ENCODE data around the gene SYNE1. TPM values are rescaled to one million over a fixed set of nuclear protein-coding genes. Genes with fewer than 3 reads are reported as not detected.

SYNE1 gene
- total and polyA plus RNA-seq, 2 of the 8 experiments (the other 6 are each of a cell fraction or from before 2014, with no cell fraction given): 2.8 to 5.5 TPM

DNA sequence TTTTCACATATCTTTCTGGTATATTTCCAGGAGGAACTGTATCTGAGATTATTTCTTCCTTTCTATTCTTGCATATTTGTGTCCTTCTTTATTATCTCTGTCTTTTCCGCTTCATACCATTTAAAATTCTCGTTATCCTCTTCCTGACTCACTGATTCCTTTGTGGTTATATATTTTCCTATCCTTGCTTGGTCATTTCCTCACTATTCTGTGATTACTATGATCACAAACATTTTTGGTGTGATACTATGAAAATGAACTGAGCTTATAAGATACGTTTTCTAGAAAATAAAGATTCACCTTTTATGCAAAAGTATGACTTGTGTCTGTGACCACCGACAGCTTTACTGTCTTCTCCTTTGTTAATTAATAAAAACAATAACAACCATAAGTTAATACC, 34.0 kb upstream of the SYNE1 start:
- DNase-seq (ENCODE audit: low read depth in 1 of 2, low spot score in 2 of 2) (no peak), FAIRE-seq (no peak)
- ChIA-PET CTCF (ENCODE audit: partially characterized antibody) (interaction anchor here (0.7 to 2.8 kb wide), 11 partner anchors 12 to 336 kb away, joined by 3 to 12 read pairs (median 4); no protein-coding TSS in a partner anchor), POLR2A (ENCODE audit: partially characterized antibody) (no interaction called here)
- no peaks in the 10 kb centered on the region for H3K23me2 ChIP-seq (ENCODE audit: low read depth, low read length)
- no peak overlapping the region for H4K91ac ChIP-seq (replicated peaks; ENCODE audit: insufficient read length, low read length)
- no peak overlapping the region for H3K4me2 ChIP-seq (ENCODE audit: insufficient read depth in 1 of 2, low read depth in 2 of 2, low read length in 2 of 2)
- no peaks in the 10 kb centered on the region for H3K79me2 ChIP-seq (ENCODE audit: control insufficient read depth in 1 of 2, insufficient read depth in 2 of 2, low read length in 2 of 2)
- no peaks in the 10 kb centered on the region for H3K4me1 ChIP-seq (replicated peaks in 1 of 4; ENCODE audit: control insufficient read depth in 3 of 4, insufficient read depth in 4 of 4, low read length in 3 of 4)
- no peak overlapping the region for H3K14ac ChIP-seq (ENCODE audit: insufficient read length)
- H3K79me1 ChIP-seq (ENCODE audit: low read depth, low read length): no peaks in the 10 kb centered on the region
- no peak overlapping the region for H3K23ac ChIP-seq (ENCODE audit: insufficient read length)
- no peak overlapping the region for H3K4ac ChIP-seq (replicated peaks; ENCODE audit: insufficient read length, low read depth, low read length)
- H2BK15ac ChIP-seq (ENCODE audit: low read length): no peak overlapping the region
- no peak overlapping the region for H2BK120ac ChIP-seq (replicated peaks; ENCODE audit: low read depth, low read length)
- no peak overlapping the region for H3K18ac ChIP-seq (ENCODE audit: extremely low read depth, low read length)
- H3K36me3 ChIP-seq (ENCODE audit: control insufficient read depth in 2 of 4, insufficient read depth in 4 of 4, low read length in 3 of 4): no peaks in the 10 kb centered on the region
- H4K8ac ChIP-seq (ENCODE audit: extremely low read depth, insufficient read depth, low read length): no peak overlapping the region
- H2AK5ac ChIP-seq (ENCODE audit: low read depth, low read length): no peak overlapping the region
- H2BK12ac ChIP-seq (ENCODE audit: low read depth, low read length): no peak overlapping the region
- no peak overlapping the region for H2AFZ ChIP-seq (ENCODE audit: low read length)
- H3K4me3 ChIP-seq (ENCODE audit: extremely low read depth in 1 of 4, insufficient read depth in 2 of 4, low read depth in 3 of 4, low read length in 4 of 4): no peak overlapping the region
- no peak overlapping the region for H3K9ac ChIP-seq (replicated peaks in 1 of 4; ENCODE audit: extremely low read depth in 1 of 4, low read depth in 3 of 4, low read length in 3 of 4)
- H3K27ac ChIP-seq (ENCODE audit: low read depth, low read length): no peak overlapping the region
- no peaks in the 10 kb centered on the region for H4K20me1 ChIP-seq (replicated peaks in 1 of 2; ENCODE audit: control insufficient read depth in 1 of 2, insufficient read depth in 2 of 2, low read length in 2 of 2)
- H3K9me3 ChIP-seq (ENCODE audit: insufficient read depth in 2 of 2, low read depth in 1 of 2, low read length in 1 of 2): no peaks in the 10 kb centered on the region
- 68 to 100% methylated on average over 2 to 4 of the region's 4 CpGs for WGBS, 2 experiments (ENCODE audit: extremely low coverage in 1 of 2, insufficient coverage in 1 of 2, insufficient read length in 1 of 2, insufficient replicate concordance in 2 of 2, low coverage in 1 of 2, low lambda C conversion rate in 2 of 2, missing lambda C conversion rate in 1 of 2)
- H4K5ac ChIP-seq (ENCODE audit: insufficient read length, low read depth, low read length): no peak overlapping the region
- no peaks in the 10 kb centered on the region for H3K27me3 ChIP-seq (replicated peaks in 1 of 4; ENCODE audit: control insufficient read depth in 3 of 4, extremely low read depth in 1 of 4, insufficient read depth in 3 of 4, low read length in 3 of 4)
- H3K56ac ChIP-seq (replicated peaks; ENCODE audit: insufficient read length, low read depth, low read length): no peak overlapping the region
- H2BK20ac ChIP-seq (ENCODE audit: low read length): no peak overlapping the region
- no peak overlapping the region for H2BK5ac ChIP-seq (ENCODE audit: low read depth, low read length)
- TF ChIP-seq CBX8 (IDR thresholded peaks at IDR 0.05; ENCODE audit: borderline replicate concordance, low read depth, low read length) (no peak), EGR1 (IDR thresholded peaks at IDR 0.05; ENCODE audit: borderline replicate concordance, low read depth, low read length) (no peak), USF2 (IDR thresholded peaks at IDR 0.05; ENCODE audit: low read length) (no peak), BACH1 (IDR thresholded peaks at IDR 0.05; ENCODE audit: low read length) (no peak), RNF2 (IDR thresholded peaks at IDR 0.05; ENCODE audit: borderline replicate concordance, low read depth, low read length, missing control alignments, poor library complexity, severe bottlenecking) (no peak), POLR2A (IDR thresholded peaks at IDR 0.05; ENCODE audit: control extremely low read depth in 1 of 2, low read depth in 2 of 2, low read length in 2 of 2) (no peak), ATF3 (IDR thresholded peaks at IDR 0.05; ENCODE audit: insufficient read depth, low read depth, low read length) (no peak), RXRA (IDR thresholded peaks at IDR 0.05; ENCODE audit: insufficient read depth, low read depth, low read length) (no peak), POU5F1 (IDR thresholded peaks at IDR 0.05; ENCODE audit: low read depth, low read length) (no peak)
- TF ChIP-seq, protein P1, sequence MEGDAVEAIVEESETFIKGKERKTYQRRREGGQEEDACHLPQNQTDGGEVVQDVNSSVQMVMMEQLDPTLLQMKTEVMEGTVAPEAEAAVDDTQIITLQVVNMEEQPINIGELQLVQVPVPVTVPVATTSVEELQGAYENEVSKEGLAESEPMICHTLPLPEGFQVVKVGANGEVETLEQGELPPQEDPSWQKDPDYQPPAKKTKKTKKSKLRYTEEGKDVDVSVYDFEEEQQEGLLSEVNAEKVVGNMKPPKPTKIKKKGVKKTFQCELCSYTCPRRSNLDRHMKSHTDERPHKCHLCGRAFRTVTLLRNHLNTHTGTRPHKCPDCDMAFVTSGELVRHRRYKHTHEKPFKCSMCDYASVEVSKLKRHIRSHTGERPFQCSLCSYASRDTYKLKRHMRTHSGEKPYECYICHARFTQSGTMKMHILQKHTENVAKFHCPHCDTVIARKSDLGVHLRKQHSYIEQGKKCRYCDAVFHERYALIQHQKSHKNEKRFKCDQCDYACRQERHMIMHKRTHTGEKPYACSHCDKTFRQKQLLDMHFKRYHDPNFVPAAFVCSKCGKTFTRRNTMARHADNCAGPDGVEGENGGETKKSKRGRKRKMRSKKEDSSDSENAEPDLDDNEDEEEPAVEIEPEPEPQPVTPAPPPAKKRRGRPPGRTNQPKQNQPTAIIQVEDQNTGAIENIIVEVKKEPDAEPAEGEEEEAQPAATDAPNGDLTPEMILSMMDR (IDR thresholded peaks at IDR 0.05; ENCODE audit: control extremely low read depth in 1 of 3, insufficient read depth in 1 of 3, low read depth in 1 of 3, low read length in 3 of 3): no peak

All from H1 (cell line).